ENCODE results near the gene PDGFRB. TPM values are rescaled to one million over a fixed set of nuclear protein-coding genes. Genes with fewer than 3 reads are reported as not detected.

PDGFRB gene
- polyA plus RNA-seq, 1 experiment, result 118 TPM

- ChIA-PET CTCF (interaction anchor here (0.6 kb wide), 2 partner anchors 9 to 37 kb away, joined by 3 read pairs; no protein-coding TSS in a partner anchor), POLR2A (no interaction called here)
- no peak for DNase-seq (ENCODE audit: low read depth, low spot score)
- Histone ChIP-seq H3K4me3 (ENCODE audit: low read depth, low read length) (no peak overlapping the region), H3K27me3 (ENCODE audit: control insufficient read depth, insufficient read depth, low read length) (peaks cover 3% of the 10 kb centered on the region), H3K9me3 (ENCODE audit: control insufficient read depth, insufficient read depth, low read length) (peaks cover 5% of the 10 kb centered on the region), H3K27ac (ENCODE audit: low read depth, low read length) (no peak overlapping the region)
- no peak for TF ChIP-seq CTCF (IDR thresholded peaks at IDR 0.05; ENCODE audit: low read depth, low read length)
Measured at GRCh38 chr5:150075233-150075632, 80.4 kb downstream of the PDGFRB start.

GRCh38 chr5:150073677-150074076, 82.0 kb downstream of the PDGFRB start:
- H3K27me3 ChIP-seq (ENCODE audit: control insufficient read depth, insufficient read depth, low read length), result peaks cover 3% of the 10 kb centered on the region
- no peak overlapping the region for H3K27ac ChIP-seq (ENCODE audit: low read depth, low read length)
- H3K4me3 ChIP-seq (ENCODE audit: low read depth, low read length), result no peak overlapping the region
- peaks cover 5% of the 10 kb centered on the region for H3K9me3 ChIP-seq (ENCODE audit: control insufficient read depth, insufficient read depth, low read length)
- no peak for TF ChIP-seq CTCF (IDR thresholded peaks at IDR 0.05; ENCODE audit: low read depth, low read length)
- DNase-seq (ENCODE audit: low read depth, low spot score), result no peak
- CTCF ChIA-PET, result interaction anchor here (0.7 to 1.0 kb wide), 2 partner anchors 8 to 106 kb away, joined by 4 read pairs; no protein-coding TSS in a partner anchor
- POLR2A ChIA-PET, result no interaction called here

- no peak for TF ChIP-seq CTCF (IDR thresholded peaks at IDR 0.05; ENCODE audit: low read depth, low read length)
- peaks cover 5% of the 10 kb centered on the region for H3K9me3 ChIP-seq (ENCODE audit: control insufficient read depth, insufficient read depth, low read length)
- POLR2A ChIA-PET, result no interaction called here
- H3K27ac ChIP-seq (ENCODE audit: low read depth, low read length), result no peak overlapping the region
- CTCF ChIA-PET, result no interaction called here
- no peak overlapping the region for H3K4me3 ChIP-seq (ENCODE audit: low read depth, low read length)
- H3K27me3 ChIP-seq (ENCODE audit: control insufficient read depth, insufficient read depth, low read length), result peaks cover 3% of the 10 kb centered on the region
- DNase-seq (ENCODE audit: low read depth, low spot score), result no peak
Measured at GRCh38 chr5:150073086-150073625, 82.5 kb downstream of the PDGFRB start.

- H3K9me3 ChIP-seq (ENCODE audit: control insufficient read depth, insufficient read depth, low read length), result peaks cover 5% of the 10 kb centered on the region
- no peak overlapping the region for H3K27ac ChIP-seq (ENCODE audit: low read depth, low read length)
- DNase-seq (ENCODE audit: low read depth, low spot score), result no peak
- H3K4me3 ChIP-seq (ENCODE audit: low read depth, low read length), result no peak overlapping the region
- CTCF ChIA-PET, result no interaction called here
- TF ChIP-seq CTCF (IDR thresholded peaks at IDR 0.05; ENCODE audit: low read depth, low read length), result no peak
- no peaks in the 10 kb centered on the region for H3K27me3 ChIP-seq (ENCODE audit: control insufficient read depth, insufficient read depth, low read length)
- POLR2A ChIA-PET, result no interaction called here
Measured at GRCh38 chr5:150070821-150071220, 84.8 kb downstream of the PDGFRB start.

GRCh38 chr5:150069672-150070627, 85.7 kb downstream of the PDGFRB start:
- peaks cover 5% of the 10 kb centered on the region for H3K9me3 ChIP-seq (ENCODE audit: control insufficient read depth, insufficient read depth, low read length)
- no peak for DNase-seq (ENCODE audit: low read depth, low spot score)
- TF ChIP-seq CTCF (IDR thresholded peaks at IDR 0.05; ENCODE audit: low read depth, low read length), result no peak
- no peak overlapping the region for H3K4me3 ChIP-seq (ENCODE audit: low read depth, low read length)
- no peak overlapping the region for H3K27ac ChIP-seq (ENCODE audit: low read depth, low read length)
- no peaks in the 10 kb centered on the region for H3K27me3 ChIP-seq (ENCODE audit: control insufficient read depth, insufficient read depth, low read length)
- CTCF ChIA-PET, result no interaction called here
- POLR2A ChIA-PET, result no interaction called here

Data from AG04450 (cell line).